HTR-8/SVneo (cell line): Measurements from ENCODE around the gene MAFB.
A peak's percentile ranks its signal among the peaks of the same experiment; 100 is the strongest.

ENCODE experiments used
- DNase-seq: peaks from one replicate; pipeline ENCODE4 v3.0.0; 2011; ENCODE audit warnings: low spot score, mixed read lengths; ENCODE audit not compliant: insufficient read length
- FAIRE-seq: peaks from 2 replicates; lab custom pipeline; 2011; peaks lifted over from hg19 to GRCh38; lab: Jason Lieb, UNC

The MAFB gene

DNA sequence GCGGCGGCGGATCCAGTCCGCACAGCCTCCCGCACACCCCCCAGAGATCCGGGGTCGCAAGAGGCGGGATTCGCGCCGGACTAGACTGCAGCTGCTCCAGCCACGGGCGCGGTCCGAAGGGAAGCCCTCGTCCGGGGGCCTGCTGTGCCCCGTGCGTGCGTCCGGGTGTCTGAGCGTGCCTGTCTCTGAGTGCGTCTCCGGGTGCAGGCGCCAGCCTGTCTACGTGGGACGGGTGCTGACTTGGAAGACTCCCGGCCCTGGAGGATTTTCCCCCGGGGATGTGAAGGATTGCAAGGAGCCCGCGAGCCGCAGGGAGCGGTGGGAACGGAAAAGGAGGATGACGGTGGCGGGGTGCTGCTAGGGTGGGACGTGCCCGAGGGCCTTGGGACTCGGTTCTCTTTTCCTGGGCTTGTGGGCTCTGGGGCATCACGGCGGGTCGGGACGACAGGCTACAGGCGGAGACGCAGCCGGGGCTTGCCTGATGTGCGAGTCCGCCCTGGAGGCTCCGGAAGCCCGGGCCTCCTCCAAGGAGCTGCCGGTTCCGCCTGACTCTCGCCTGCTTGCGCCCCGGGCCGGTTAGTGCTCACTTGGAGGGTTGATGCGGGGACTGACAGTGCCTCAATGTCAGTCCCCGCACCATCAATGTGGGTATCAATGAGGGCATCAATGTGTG, 5.7 kb downstream of the MAFB start:
- FAIRE-seq (no peak), DNase-seq (no peak)

DNA sequence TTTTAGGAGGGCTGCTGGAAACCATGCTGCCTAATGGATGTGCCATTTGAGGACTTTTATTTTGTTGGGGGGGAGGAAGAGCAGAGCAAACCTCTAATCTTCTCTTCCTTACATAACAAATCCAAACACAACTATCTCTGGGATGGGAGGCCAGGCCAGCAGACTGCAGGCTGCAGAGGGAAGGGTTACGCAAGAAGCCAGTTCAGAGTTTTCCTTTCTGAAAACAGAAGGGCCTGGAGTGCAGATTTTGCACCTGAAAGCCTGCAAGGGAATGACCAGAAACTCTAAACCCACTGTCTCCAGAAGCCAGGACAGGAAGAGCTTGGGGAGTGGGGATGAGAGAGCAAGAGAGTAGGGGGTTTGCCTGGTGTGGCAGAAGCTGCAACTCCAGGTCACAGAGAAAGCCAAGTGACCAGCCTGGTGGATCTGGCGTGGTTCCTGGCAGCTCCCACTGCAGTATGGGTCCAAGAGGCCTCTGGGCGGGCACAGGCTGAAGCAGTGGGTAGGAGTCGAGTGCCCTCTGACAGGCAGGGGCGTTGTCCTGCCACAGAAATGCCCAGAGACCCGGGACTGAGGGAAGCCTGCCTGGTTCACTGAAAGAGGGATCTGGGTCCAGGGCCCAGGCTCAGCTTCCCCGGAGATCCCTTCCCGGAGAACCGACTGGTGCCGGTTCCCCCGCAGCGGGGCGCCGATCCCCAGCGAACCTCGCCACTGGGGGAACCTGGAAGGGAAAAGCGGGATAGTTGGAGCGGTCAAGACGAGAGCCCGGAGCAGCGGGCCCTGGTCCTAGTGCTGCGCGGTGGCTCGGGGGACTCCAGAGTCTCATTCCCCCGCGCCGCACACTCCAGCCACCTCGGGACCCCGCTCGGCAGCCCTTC, 6.7 kb downstream of the MAFB start:
- no peak for FAIRE-seq
- no peak for DNase-seq

DNA sequence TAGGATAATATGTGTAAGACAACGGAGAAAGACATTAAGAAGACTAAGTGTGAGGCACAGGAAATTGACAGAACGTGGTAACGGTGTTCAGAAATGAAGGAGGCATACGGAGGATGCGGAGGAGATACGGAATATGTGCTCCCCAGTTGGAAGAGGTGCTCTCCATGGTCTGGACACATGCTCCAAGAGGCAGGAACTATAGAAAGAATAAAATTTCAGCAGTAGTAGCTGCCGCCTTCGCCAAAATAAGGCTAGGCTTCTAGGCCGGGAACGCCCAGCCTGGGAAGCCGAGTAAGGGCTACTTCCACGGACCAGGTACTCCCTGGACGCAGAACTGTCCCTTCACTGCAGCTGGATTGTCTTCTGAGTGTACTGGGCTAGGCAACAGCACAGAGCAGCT, 7.4 kb downstream of the MAFB start:
- no peak for DNase-seq

DNA sequence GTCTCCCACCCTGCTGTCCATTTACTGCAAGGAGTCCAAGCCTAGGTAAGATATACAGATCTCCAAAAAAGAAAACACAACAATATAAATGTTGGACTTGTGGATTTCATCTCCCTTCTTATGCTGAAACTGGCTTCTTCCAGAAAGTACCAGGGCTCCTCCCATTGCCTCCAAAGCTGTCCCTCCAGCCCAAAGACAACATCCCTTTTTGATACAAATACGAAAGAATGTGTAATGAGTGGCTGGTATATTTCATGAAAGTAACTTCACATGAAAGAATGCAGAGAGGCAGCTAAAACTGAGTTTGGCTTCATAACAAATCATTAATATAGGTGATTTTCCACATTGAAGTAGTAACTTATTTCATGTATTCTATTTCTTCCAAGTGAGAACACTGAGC, 7.9 kb downstream of the MAFB start:
- FAIRE-seq = no peak
- DNase-seq = no peak

More for the DNA sequence above, 7.4 kb downstream of the MAFB start:
- no peak for FAIRE-seq

DNA sequence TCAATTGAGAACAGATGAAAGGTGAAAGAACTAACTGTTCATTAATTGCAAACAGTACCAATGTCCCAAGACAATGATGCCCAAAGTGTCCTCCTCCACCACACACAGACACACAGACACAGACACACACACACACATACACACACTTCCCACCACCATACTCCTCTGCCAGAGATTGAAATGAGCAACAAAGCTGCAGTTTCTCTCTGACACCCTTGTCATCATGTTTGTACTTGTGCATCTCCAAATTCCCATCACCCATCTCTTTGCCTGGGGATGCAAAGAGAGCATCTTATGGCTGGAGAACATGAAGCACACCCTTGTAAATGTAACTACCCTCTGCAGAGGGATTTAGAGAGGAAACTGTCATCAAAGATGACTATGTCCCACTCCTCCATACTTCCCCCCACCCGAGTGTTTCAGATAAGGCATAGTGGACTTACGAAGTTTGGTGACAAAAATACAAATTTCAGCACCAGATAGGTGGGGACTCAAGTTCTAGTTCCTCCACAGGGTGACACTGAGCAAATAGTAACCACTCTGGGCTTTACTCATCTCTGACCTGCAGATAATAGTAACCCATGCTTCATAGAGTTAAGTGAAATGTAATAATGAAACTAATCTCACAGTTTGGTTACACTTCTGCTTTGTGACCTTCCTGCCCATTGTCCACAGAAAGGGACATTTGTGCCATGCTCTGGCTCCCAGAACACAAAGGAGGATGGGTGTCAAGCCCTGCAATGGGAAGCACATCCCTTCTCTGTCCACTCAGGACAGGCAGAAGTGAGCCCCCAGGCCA, 8.7 kb downstream of the MAFB start:
- FAIRE-seq (no peak), DNase-seq (no peak)

DNA sequence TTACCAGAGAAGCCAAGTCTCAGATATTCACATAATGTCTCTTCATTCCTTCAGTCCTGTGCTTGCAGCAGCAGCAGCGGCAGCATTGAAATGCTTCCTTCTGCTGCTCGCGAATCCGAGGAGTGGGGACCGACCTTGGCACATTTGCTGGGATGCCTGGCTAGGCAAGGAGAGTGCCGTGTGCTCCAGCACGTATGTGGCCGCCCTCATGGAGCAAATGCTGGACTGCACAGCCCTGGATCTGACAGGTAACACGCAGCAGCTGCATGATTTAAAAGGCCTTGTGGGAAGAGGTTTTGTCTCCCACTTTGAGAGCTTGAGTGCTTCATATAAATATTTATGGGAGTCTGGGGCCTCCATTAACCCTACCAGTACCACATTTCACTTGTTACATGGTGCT, 9.9 kb downstream of the MAFB start:
- peak; percentile 26 for FAIRE-seq
- no peak for DNase-seq

DNA sequence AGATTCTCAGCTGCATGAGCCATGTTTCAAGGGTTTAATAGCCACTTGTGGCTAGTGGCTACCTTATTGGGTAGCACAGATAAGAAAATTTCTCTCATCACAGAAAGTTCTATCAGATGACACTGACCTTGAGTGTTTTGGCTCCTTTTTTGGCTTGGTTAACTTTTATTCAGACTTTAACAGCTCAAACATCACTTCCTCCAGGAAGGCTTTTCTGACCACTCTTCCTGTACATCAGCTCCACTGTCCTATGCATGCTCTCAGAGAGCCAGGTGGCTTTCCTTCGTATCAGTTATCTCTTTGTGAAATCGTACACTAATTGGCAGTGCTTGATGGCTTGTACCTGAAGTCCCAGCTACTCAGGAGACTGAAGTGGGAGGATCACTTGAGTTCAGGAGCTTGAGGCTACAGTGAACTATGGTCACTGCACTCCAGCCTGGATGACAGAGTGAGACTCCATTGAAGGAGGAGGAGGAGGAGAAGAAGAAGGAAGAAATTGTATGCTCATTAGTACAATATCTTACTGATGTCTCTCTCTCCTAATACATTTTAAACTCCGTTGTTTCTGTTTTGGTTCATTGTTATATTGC, 10.7 kb downstream of the MAFB start:
- DNase-seq = no peak
- FAIRE-seq = no peak

DNA sequence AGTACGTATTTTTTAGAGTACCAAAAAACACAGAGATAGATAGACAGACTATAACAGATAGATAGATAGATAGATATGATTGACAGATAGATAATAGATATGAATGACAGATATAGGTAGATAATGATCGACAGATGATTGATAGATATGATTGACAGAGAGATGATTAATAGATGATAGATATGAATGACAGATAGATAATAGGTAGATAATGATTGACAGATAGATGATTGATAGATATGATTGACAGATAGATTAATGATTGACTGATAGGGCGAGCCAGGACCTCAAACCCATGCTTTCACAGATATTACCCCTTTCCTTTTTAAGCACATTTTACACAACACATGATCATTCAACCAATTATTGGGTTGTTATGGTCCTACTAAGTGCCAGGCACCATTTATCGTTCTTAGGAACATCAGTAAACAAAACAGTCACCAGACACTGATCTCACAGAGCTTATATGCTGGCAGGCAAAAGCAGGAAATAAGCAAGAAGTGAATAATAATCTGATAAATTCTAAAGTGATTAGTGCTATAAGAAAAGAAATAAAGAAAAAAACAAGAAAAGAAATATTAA, 11.6 kb downstream of the MAFB start:
- FAIRE-seq (no peak), DNase-seq (no peak)

DNA sequence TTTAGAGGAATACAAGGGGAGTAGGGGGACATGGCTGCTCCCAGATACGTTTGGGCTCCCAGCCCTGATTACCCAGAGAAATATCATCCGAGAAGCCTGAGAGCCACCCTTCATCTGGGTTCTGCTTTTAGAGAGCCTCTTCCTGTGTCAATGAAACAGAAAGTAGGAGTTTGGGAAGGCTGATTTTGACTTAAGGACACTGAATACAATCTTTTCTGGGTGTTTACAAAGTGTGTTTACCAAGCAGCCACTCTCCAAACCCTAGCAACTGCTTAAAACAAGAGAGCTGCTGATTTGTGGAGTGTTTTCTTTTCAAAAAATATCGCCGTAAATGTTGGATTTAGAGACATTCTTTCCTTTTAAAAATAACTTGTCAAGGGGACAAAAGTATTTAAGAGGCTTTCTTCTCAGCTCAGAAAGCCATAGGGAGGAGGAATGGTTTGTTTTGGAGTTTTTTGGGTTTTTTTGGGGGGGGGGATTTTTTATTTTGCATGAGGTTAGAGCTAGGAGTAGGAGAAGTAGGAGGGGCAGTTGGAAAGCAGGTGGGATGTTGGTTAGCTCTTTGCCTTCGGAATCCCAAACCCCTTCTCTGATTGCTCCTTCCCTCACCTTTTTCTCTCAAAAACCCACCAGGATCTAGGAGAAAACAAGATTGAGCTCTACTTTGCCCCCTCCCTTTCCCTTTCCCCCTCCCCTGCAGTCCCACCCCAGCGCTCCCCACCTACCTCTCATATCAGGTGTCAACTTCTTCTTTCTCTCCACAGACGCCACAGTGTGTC, 12.4 kb downstream of the MAFB start:
- FAIRE-seq = no peak
- no peak for DNase-seq

DNA sequence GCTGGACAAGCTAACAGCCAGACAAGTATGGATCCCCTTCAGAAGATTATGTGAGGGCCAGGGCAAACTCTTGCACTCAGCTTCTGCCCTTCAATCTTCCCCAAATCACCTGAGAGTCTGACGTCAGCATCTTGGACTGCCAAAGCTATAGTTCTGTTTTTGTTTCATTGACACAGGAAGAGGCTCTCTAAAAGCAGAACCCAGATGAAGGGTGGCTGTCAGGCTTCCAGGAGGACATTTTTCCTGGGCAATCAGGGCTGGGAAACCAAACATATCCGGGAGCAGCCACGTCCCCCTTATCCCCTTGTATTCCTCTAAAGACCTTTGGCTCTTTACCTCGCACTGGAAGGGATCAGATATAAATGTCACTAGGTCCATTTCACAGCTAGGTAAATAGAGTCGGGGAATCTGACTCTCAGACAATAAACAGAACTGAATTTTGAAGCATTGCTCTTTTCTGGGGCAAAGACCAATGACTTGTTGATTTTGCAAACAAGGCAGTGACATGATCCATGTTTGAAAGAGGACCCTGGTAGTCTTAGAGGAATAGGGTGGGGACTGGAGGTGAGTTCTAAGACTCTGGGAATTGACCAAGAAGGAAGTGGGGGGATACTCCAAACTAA, 13.3 kb downstream of the MAFB start:
- FAIRE-seq = no peak

DNA sequence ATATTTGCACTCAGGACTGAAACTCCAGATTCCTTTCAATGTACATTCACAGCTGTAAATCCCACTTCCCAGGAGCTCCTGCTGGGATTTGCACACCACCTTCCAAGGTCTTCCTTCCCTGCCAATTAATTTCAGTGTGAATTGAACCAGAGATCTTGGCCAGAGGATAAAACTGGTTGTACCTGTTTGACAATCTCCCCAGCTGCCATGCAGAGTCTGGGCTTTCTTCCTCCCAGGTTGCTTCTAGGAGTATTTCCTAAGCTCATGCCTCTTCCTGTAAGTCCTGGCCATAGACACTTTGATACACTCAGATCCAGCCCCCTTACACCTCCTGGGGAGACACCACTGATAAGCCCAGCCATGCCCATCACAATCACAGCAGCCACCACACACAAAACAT, 15.6 kb downstream of the MAFB start:
- FAIRE-seq (no peak), DNase-seq (no peak)

More for the DNA sequence above, 13.3 kb downstream of the MAFB start:
- DNase-seq = no peak

DNA sequence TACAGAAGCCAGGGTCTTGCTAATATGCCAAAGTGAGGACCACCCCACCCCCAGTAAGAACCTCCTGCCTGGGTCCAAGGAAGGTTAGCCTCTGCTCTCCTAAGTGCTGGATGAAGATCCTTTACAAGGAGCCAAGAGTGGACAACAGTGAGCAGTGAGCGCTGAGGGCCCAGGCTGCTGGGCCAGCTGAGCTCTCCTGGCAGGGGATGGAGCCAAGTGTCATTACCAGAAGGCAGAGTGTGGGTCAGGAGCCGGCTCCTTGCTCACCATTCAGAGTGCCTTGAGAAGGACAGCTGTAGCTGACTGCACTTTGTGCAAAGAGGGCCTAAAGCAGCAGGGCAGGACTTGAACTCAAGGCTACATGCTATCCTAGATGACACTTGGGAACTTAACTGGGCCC, 16.9 kb downstream of the MAFB start:
- no peak for DNase-seq
- FAIRE-seq = no peak

DNA sequence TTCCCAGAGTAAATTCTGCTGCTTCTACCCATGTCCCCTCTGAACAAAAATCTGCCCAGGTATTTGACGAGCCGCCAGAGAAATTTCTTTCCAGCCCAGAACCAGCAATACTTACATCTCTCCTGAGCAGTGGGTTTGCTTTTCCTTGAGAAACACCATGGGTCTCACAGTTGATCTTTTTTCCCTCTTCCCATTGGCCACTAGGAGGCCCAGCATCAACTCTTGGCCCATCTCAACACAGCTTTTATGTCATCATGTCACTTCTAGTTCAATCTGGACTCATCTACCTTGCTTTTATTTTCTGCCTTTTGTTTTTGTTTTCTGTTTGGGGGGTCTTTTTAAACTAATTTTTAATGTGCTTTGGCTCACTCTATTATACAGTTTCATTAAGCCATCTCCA, 18.8 kb downstream of the MAFB start:
- no peak for DNase-seq
- no peak for FAIRE-seq

DNA sequence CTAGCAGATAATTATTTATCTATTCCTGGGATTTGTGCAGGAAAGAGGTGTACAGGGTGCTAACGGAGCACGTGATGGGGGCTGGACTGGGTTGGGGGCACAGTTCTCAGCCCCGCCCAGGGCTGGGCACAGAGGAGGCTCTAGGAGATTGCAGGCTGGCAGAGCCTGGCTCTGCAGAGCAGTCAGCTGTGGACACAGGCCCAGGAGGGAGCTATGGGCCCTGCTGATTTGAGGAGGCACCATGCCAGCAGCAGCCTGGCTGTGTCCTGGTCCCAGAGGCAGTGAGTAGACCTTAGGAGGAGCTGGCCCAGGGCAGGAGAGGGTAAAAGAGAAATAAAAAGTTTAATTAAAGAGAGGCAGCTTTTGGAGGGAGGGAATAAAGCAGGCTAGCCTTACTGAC, 19.3 kb downstream of the MAFB start:
- no peak for FAIRE-seq
- DNase-seq = no peak

DNA sequence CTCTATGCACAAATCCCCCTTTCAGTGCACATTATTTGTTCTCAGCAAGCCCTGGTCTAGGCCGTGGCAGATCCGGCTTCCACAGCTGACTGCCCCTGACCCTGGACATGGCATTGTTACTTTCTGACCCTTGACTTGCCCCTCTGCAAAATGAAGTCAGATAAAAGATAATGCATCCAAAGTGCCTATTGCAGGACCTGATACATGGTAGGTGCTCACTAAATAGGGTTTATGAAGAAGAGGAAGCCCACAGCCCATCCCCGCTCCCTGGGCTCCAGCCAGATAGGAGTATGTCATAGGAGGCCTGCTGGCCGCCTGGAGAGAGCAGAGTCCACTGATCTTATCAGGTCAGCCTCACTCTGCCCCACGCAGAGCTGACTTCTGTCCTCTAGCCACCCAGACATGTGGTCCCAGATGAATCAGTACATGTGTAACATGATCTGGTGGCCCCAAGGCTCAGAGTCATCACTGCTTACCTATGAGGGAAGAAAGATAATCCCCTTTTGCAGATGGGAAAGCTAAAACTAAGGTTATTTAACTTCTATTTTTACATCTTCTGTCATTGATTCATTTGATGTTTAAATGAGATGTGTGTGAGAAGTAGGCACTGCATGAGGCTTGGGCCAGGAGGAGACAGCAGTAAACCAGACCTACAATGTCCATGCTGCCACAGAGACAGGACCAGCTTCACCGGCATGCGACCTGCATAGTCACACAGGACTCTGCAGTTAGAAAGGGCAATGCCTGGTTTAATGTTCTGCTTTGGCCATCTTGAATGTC, 20.4 kb downstream of the MAFB start:
- DNase-seq (no peak), FAIRE-seq (peak; percentile 81)

DNA sequence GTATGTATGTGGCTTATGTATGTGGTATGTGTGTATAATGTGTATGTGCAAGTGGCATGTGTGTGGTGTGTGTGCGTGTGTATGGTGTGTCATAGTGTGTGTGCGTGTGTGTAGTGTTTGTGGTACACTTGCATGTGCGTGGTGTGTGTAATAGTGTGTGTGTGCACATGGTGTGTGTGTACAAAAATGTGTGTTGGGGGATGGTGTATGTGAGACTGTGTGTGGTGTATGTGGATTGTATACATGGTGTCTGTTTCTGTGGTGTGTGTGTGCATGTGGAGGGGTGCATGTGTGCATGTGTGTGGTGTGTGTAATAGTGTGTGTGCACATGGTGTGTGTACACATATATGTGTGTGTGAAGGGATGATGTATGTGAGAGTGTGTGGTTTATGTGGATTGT, 21.5 kb downstream of the MAFB start:
- no peak for DNase-seq

DNA sequence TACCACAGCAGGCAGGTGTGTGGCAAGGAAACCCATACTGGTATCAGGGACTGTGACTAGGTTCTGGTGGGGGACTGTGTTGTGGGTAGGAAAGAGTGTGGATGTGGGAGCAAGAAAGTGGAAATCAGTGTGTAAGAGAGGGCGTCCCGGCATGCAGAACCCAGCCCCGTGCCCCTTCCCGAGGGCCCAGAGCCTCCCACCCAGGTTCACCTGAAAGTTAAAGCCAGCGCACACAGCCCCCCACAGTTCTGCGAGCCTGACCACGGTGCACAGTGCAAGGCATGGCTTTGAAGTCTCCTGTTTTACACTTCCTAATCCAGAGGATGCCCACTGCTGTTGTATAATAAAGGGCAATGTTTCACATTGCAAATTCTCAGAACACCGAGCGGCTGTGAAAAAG, 22.7 kb downstream of the MAFB start:
- FAIRE-seq = no peak
- DNase-seq = no peak

More for the DNA sequence above, 21.5 kb downstream of the MAFB start:
- peak; percentile 100 for FAIRE-seq

DNA sequence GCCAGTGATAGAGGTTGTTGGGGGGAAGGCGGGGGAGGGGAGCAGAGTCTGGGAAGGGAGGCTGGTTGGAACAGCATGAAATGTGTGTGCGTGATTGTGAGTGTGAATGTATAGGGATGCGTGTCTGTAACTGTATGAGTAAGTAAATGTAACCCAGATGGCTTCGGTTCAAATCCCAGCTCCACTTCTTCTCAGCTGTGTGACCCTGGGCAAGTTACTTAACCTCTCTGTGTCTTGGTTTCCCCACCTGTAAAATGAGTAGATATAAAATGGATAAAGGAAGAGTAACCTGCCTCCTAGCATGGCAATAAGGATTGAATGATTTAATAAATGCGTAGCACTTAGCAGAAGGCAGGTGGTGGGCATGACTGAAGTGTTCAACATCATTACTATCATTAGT, 24.1 kb downstream of the MAFB start:
- FAIRE-seq (peak; percentile 42), DNase-seq (no peak)
